C4-2B (cell line): ENCODE results near the gene MYH4.

ENCODE experiments used
- CTCF ChIP-seq: fragments of 450-650 bp; conservative IDR thresholded peaks from 2 replicates; pipeline ENCODE4 v1.5.1; 2017; ENCODE audit warnings: mild to moderate bottlenecking
- ZFX ChIP-seq: fragments of 450-650 bp; IDR thresholded peaks from 2 replicates; pipeline ENCODE4 v1.6.1; 2017

- TF ChIP-seq CTCF (no peak), ZFX (no peak)
Measured at GRCh38 chr17:10458701-10459100, 10.7 kb downstream of the MYH4 start.
